SK-N-SH treated with all-trans-retinoic acid at 6 μM for 48 hours (cell line): ENCODE results near the gene NKD1.

Experiments
- ARNTL ChIP-seq: fragments of 450-650 bp; formaldehyde crosslinking; IDR thresholded peaks from 2 replicates; pipeline ENCODE4 v1.5.0; 2020; ENCODE audit warnings: low read depth, mild to moderate bottlenecking, moderate library complexity, borderline replicate concordance
- CSDC2 ChIP-seq: fragments of 250-450 bp; sonication (Bioruptor Pico); IDR thresholded peaks from 2 replicates; pipeline ENCODE4 v1.5.0; 2020; ENCODE audit warnings: mild to moderate bottlenecking, moderate library complexity
- OSR1 ChIP-seq: fragments of 250-450 bp; sonication (Bioruptor Pico); IDR thresholded peaks from 2 replicates; pipeline ENCODE4 v1.8.0; 2022; ENCODE audit warnings: moderate library complexity, mild to moderate bottlenecking, inconsistent platforms
- TOX ChIP-seq: fragments of 250-450 bp; sonication (Bioruptor Pico); IDR thresholded peaks from 2 replicates; pipeline ENCODE4 v1.8.0; 2021; ENCODE audit warnings: mild to moderate bottlenecking, moderate library complexity, borderline replicate concordance
- ZFP3 ChIP-seq: fragments of 250-450 bp; sonication (Bioruptor Pico); IDR thresholded peaks from 2 replicates; pipeline ENCODE4 v1.5.0; 2020; ENCODE audit warnings: mild to moderate bottlenecking, moderate library complexity
- ZFP30 ChIP-seq: fragments of 450-650 bp; formaldehyde crosslinking; IDR thresholded peaks from 2 replicates; pipeline ENCODE4 v1.5.0; 2022; ENCODE audit warnings: mild to moderate bottlenecking, moderate library complexity
- ZNF565 ChIP-seq: fragments of 450-650 bp; formaldehyde crosslinking; conservative IDR thresholded peaks from 2 replicates; pipeline ENCODE4 v1.5.0; 2020; ENCODE audit warnings: low read depth, mild to moderate bottlenecking, moderate library complexity
- TF ChIP-seq, protein P1 (sequence below): fragments of 250-450 bp; sonication (Bioruptor Pico); IDR thresholded peaks from 2 replicates; pipeline ENCODE4 v1.5.1; 2020; ENCODE audit warnings: low read depth, mild to moderate bottlenecking, moderate library complexity
- TF ChIP-seq, protein P2 (sequence below): fragments of 250-450 bp; sonication (Bioruptor Pico); IDR thresholded peaks from 2 replicates; pipeline ENCODE4 v1.8.0; 2020; ENCODE audit warnings: mild to moderate bottlenecking, moderate library complexity, borderline replicate concordance
- TF ChIP-seq, protein P3 (sequence below): fragments of 250-450 bp; sonication (Bioruptor Pico); IDR thresholded peaks from 2 replicates; pipeline ENCODE4 v1.5.0; 2020; ENCODE audit warnings: mild to moderate bottlenecking, moderate library complexity

DNA sequence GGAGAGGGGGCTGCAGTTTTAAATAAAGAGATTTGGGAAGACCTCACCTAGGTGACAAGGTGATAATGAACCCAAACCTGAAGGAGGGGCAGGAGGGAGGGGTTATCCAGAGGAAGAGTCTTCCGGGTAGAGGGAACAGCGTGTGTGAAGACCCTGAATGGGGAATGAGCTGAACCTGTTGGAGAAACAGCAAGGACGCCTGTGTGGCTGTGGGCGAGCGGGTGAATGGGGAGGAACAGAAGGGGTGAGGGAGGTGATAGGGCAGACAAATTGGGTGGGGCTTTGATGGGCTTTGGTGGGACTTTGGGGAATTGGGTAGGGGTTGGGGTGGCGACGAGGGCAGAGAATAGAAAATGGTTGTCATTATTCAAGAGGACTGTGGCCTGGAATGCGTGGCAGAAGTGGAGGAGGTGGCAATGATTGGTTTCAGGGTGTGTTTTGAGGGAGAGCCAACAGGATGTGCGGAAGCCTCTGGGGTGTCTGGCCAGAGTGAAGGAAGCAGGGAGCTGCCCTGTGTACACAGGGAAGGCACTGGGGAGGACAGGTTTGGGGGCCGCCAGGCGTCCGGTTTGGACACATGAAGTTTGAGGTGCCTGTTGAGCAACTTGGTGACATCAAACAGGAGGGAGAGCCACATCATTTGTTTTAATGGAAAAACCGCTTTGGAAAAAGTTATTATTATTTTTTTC, 48.7 kb downstream of the NKD1 start:
- TF ChIP-seq, protein P1, sequence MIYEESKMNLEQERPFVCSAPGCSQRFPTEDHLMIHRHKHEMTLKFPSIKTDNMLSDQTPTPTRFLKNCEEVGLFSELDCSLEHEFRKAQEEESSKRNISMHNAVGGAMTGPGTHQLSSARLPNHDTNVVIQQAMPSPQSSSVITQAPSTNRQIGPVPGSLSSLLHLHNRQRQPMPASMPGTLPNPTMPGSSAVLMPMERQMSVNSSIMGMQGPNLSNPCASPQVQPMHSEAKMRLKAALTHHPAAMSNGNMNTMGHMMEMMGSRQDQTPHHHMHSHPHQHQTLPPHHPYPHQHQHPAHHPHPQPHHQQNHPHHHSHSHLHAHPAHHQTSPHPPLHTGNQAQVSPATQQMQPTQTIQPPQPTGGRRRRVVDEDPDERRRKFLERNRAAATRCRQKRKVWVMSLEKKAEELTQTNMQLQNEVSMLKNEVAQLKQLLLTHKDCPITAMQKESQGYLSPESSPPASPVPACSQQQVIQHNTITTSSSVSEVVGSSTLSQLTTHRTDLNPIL (CRISPR knock-in tag): no peak
- TF ChIP-seq, protein P2, sequence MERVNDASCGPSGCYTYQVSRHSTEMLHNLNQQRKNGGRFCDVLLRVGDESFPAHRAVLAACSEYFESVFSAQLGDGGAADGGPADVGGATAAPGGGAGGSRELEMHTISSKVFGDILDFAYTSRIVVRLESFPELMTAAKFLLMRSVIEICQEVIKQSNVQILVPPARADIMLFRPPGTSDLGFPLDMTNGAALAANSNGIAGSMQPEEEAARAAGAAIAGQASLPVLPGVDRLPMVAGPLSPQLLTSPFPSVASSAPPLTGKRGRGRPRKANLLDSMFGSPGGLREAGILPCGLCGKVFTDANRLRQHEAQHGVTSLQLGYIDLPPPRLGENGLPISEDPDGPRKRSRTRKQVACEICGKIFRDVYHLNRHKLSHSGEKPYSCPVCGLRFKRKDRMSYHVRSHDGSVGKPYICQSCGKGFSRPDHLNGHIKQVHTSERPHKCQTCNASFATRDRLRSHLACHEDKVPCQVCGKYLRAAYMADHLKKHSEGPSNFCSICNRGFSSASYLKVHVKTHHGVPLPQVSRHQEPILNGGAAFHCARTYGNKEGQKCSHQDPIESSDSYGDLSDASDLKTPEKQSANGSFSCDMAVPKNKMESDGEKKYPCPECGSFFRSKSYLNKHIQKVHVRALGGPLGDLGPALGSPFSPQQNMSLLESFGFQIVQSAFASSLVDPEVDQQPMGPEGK (CRISPR knock-in tag): no peak
- TF ChIP-seq ZNF565 (CRISPR knock-in tag): no peak
- TF ChIP-seq ZFP3: no peak
- no peak for TF ChIP-seq ZFP30
- no peak for TF ChIP-seq TOX (CRISPR knock-in tag)
- TF ChIP-seq OSR1 (CRISPR knock-in tag): no peak
- TF ChIP-seq ARNTL (CRISPR knock-in tag): no peak
- TF ChIP-seq CSDC2 (CRISPR knock-in tag): no peak
- TF ChIP-seq, protein P3, sequence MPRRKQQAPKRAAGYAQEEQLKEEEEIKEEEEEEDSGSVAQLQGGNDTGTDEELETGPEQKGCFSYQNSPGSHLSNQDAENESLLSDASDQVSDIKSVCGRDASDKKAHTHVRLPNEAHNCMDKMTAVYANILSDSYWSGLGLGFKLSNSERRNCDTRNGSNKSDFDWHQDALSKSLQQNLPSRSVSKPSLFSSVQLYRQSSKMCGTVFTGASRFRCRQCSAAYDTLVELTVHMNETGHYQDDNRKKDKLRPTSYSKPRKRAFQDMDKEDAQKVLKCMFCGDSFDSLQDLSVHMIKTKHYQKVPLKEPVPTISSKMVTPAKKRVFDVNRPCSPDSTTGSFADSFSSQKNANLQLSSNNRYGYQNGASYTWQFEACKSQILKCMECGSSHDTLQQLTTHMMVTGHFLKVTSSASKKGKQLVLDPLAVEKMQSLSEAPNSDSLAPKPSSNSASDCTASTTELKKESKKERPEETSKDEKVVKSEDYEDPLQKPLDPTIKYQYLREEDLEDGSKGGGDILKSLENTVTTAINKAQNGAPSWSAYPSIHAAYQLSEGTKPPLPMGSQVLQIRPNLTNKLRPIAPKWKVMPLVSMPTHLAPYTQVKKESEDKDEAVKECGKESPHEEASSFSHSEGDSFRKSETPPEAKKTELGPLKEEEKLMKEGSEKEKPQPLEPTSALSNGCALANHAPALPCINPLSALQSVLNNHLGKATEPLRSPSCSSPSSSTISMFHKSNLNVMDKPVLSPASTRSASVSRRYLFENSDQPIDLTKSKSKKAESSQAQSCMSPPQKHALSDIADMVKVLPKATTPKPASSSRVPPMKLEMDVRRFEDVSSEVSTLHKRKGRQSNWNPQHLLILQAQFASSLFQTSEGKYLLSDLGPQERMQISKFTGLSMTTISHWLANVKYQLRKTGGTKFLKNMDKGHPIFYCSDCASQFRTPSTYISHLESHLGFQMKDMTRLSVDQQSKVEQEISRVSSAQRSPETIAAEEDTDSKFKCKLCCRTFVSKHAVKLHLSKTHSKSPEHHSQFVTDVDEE (CRISPR knock-in tag): no peak
